Psoas muscle (tissue), 8 donors: Measurements from ENCODE around the gene MYH7. TPM values are rescaled to one million over a fixed set of nuclear protein-coding genes. Genes with fewer than 3 reads are reported as not detected.

Experiments
- ATAC-seq, 4 donors: fragments of 200-7000 bp; cut with Tn5 transposase; one replicate each; pipeline ENCODE4 v1.9.1; 2020; ENCODE audit warnings: moderate library complexity in 3 of 4, mild to moderate bottlenecking in 2 of 4
- DNase-seq, 2 donors: peaks; one replicate each; pipeline ENCODE4 v3.0.0-alpha.2; 2020
- H3K27ac ChIP-seq: fragments of 200-600 bp; one replicate; pipeline ENCODE4 v1.8.0; 2022
- H3K27me3 ChIP-seq, 3 donors: fragments of 200-600 bp in 1 of 3; one replicate each; pipeline versions ENCODE4 v1.6.1 to v1.8.0; 2013 to 2022; ENCODE audit warnings: low read length in 2 of 3, mild to moderate bottlenecking in 2 of 3, moderate library complexity in 1 of 3; ENCODE audit not compliant: insufficient read depth in 3 of 3
- H3K36me3 ChIP-seq, 2 donors: fragments of 200-600 bp in 1 of 2; one replicate each; pipeline versions ENCODE4 v1.6.1 to v1.8.0; 2013 to 2022; ENCODE audit warnings: low read depth in 1 of 2, mild to moderate bottlenecking in 1 of 2, moderate library complexity in 1 of 2; ENCODE audit not compliant: insufficient read depth in 1 of 2
- H3K4me1 ChIP-seq: fragments of 200-600 bp; one replicate; pipeline ENCODE4 v1.8.0; 2022
- H3K4me3 ChIP-seq: fragments of 200-600 bp; one replicate; pipeline ENCODE4 v1.8.0; 2022; ENCODE audit warnings: mild to moderate bottlenecking
- H3K9me3 ChIP-seq: fragments of 200-600 bp; one replicate; pipeline ENCODE4 v1.8.0; 2022
- CTCF ChIP-seq: fragments of 200-600 bp; IDR thresholded peaks from one replicate; pipeline ENCODE4 v1.8.0; 2022; ENCODE audit warnings: antibody characterized with exemption
- WGBS, 3 donors: extraction: QIAGEN DNeasy Blood & Tissue Kit; methylation state at CpG; one replicate each; pipeline versions ENCODE4 v1.1.6 to v1.1.7; 2013; 5-methylcytosine and 5-hydroxymethylcytosine counted together
- intact Hi-C, 2 donors: fragments of 100-400 bp; cut with DNase I; formaldehyde crosslinking; loops; one replicate each; pipeline versions ENCODE4 v1.11.0 to v1.14.2; 2022
- polyA plus RNA-seq, 3 donors: library from polyadenylated mRNA; stranded (reverse); fragments of 200-250 nt; gene quantifications; one replicate each; pipeline ENCODE4 v1.2.3, GENCODE V29; 2013
- total RNA-seq, 4 donors: library from RNA; stranded (reverse); fragmentation: NEBNext Ultra II Directional in 2 of 4; extraction: Animal tissue kit (Norgen Biotek cat#: 25700) in 2 of 4; gene quantifications; one replicate each; pipeline versions ENCODE4 v1.2.1 to v1.2.4, GENCODE V29; 2021 to 2023
- donor health status: healthy with polysubstance abuse.
- donor health status: DM: no; HTN: no; CAD: no; lungs with moderate emphysema.
- donor health status: Bipolar disorder and iron deficiency.
- donor health status: healthy.
- donor health status: DM: yes; HTN: yes; CAD: no.
- donor health status: DM: no; HTN: no; CAD: no.
- donor health status: DM: no; HTN: no; CAD: no.
- donor health status: DM: yes; HTN: yes; CAD: no.

Gene MYH7
- total and polyA plus RNA-seq, 7 donors: 1,035 to 15,830 (median 4,588) TPM

DNA sequence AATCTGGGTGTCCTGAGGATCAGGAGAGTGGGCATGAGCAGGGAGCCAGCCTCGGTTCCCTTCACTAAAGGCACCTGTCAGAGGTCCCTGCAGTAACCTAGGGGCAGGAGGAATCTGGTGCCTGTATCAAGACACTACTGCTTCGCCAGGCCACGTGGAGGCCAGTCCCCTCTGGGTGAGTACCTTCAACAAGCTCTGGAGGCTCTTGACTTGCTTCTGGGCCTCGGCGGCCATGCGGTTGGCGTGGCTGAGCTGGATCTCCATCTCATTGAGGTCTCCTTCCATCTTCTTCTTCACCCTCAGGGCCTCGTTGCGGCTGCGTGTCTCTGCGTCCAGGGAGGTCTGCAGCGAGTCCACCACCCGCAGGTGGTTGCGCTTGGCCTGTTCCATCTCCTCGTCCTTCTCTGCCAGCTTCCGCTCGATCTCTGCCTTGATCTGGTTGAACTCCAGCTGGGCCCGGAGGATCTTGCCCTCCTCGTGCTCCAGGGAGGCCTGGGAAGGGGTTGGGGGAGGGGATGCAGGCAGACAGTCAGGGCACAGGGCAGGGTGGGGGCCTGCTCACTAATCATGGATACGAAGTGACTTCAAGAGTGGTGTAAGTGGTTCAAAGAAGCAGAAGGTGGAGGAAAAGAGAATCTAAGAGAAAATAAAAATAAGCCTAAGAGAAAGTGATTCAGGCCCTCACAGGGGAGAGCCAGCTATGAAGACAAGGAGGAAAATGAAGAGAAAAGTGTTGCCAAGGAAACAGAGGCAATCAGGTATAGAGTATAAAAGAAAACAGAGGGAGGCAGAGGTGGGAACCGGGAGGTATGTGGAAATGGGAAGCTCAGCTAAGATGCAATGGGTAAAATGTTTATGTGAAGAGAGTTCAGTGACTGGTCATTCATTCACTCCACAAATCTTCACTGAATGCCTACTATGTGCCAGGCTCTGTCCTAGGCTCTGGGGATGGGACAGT lies 19.4 kb downstream of the MYH7 start:
- H3K36me3 ChIP-seq: peaks cover 0 to 44% of the 10 kb centered on the region in 2 donors
- no peaks in the 10 kb centered on the region for H3K27me3 ChIP-seq
- no peak overlapping the region for H3K27ac ChIP-seq
- intact Hi-C loops: no loop called here
- TF ChIP-seq CTCF: no peak
- H3K4me3 ChIP-seq: no peak overlapping the region
- no peak for DNase-seq
- WGBS, 3 donors: 62 to 65% (median 63%) methylated on average over 14 to 21 of the region's 21 CpGs
- ATAC-seq: no peak
- H3K9me3 ChIP-seq: no peaks in the 10 kb centered on the region
- H3K4me1 ChIP-seq: no peaks in the 10 kb centered on the region

DNA sequence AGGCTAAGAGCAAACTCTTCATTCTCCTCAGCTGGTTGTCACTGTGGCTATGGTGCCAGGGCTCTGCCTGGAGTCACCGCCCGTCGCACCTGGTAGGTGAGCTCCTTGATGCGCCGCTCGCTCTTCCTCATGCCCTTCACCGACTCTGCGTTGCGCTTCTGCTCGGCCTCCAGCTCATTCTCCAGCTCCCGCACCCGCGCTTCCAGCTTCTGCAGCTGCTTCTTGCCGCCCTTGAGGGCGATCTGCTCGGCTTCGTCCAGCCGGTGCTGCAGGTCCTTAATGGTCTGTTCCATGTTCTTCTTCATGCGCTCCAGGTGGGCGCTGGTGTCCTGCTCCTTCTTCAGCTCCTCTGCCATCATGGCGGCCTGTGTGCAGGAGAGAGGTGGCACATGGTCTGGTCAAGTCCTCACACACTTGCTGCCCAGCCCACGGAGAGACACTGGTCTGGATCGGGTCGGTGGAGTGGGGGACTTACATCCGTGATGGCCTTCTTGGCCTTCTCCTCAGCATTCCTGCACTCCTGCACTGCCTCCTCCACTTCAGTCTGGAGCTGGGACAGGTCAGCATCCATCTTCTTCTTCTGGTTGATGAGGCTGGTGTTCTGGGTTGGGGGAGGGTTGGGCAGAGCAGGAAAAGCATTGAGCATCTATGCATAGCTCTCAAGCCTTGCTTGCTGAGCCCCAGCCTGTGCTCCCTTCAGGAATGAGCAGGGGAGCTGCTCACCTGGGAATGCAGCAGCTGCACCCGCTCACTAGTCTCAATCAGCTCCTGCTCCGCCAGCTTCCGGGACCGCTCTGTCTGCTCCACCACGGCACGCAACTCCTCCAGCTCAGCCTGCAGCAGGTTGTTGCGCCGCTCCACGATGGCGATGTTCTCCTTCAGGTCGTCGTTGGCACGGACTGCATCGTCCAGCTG lies 20.3 kb downstream of the MYH7 start:
- intact Hi-C loops: no loop called here
- Histone ChIP-seq H3K27me3 (no peaks in the 10 kb centered on the region), H3K27ac (no peak overlapping the region), H3K9me3 (no peaks in the 10 kb centered on the region), H3K4me1 (no peaks in the 10 kb centered on the region), H3K4me3 (no peak overlapping the region), H3K36me3 (peaks cover 0 to 43% of the 10 kb centered on the region in 2 donors)
- ATAC-seq (no peak), DNase-seq (no peak)
- 84 to 87% (median 84%) methylated on average over 37 to 39 of the region's 39 CpGs for WGBS, 3 donors
- TF ChIP-seq CTCF: no peak

DNA sequence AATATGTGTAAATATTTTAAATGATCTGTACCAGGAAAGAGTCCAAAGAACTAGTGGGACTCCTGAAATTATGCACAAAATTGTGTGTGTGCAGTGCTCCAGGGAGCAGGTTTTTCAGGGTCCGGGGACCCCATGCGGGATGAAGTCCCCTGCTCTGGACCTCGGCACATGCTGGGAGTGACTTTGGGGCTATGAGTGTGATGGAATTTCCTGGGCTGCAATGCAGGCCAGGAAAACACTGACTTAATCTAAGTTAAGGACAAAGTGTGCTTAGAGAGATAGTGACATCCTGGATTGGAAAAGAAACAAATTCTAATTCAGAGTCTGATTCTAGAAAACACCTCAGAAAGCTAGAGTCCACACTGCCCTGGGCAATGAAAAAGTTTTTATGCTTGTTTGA lies 21.2 kb downstream of the MYH7 start:
- Histone ChIP-seq H3K36me3 (peaks cover 0 to 40% of the 10 kb centered on the region in 2 donors), H3K4me1 (no peaks in the 10 kb centered on the region), H3K9me3 (no peaks in the 10 kb centered on the region), H3K27ac (no peak overlapping the region), H3K4me3 (no peak overlapping the region), H3K27me3 (no peaks in the 10 kb centered on the region)
- DNase-seq (no peak), ATAC-seq (no peak)
- no peak for TF ChIP-seq CTCF
- WGBS, 3 donors: 54 to 72% (median 67%) methylated on average over 3 of the region's 3 CpGs
- intact Hi-C loops: no loop called here

- Histone ChIP-seq H3K27me3 (no peaks in the 10 kb centered on the region), H3K9me3 (no peaks in the 10 kb centered on the region), H3K27ac (no peak overlapping the region), H3K36me3 (peaks cover 0 to 34% of the 10 kb centered on the region in 2 donors), H3K4me1 (no peaks in the 10 kb centered on the region), H3K4me3 (no peak overlapping the region)
- TF ChIP-seq CTCF: no peak
- intact Hi-C loops: no loop called here
- 58 to 61% (median 60%) methylated on average over 16 of the region's 16 CpGs for WGBS, 3 donors
- no peak for ATAC-seq
- DNase-seq: no peak
Measured at GRCh38 chr14:23413681-23414080, 21.8 kb downstream of the MYH7 start.
